Neural cell (in vitro differentiated cells): Measurements from ENCODE around the gene ITGB6. TPM values are rescaled to one million over a fixed set of nuclear protein-coding genes. Genes with fewer than 3 reads are reported as not detected.
"Not testable (repeated sequence)": the region's sequence is repeated elsewhere in the genome, so short reads cannot be mapped to it uniquely, and the experiment has no call there.

Experiments used
- H2AFZ ChIP-seq: fragments of 200-600, 300-800 bp; sonication (generic), shearing (Covaris generic); 2 replicates; pipeline ENCODE4 v1.6.0; 2014; ENCODE audit warnings: low read depth, mild to moderate bottlenecking, antibody characterized with exemption, low read length, moderate library complexity
- H3F3A ChIP-seq: fragments of 200-600 bp; shearing (Covaris generic); 2 replicates; pipeline ENCODE4 v1.6.1; 2016; ENCODE audit warnings: mild to moderate bottlenecking, moderate library complexity, mixed read lengths, antibody characterized with exemption, low read length; ENCODE audit not compliant: insufficient read depth, poor library complexity, severe bottlenecking
- H3K27ac ChIP-seq: fragments of 200-600, 300-800 bp; sonication (generic), shearing (Covaris generic); 2 replicates; pipeline ENCODE4 v1.5.1; 2014; ENCODE audit warnings: mild to moderate bottlenecking, low read length, moderate library complexity
- H3K27me3 ChIP-seq: fragments of 300-800, 200-600 bp; sonication (generic), shearing (Covaris generic); 2 replicates; pipeline ENCODE4 v1.6.0; 2014; ENCODE audit warnings: mild to moderate bottlenecking, low read depth, low read length, moderate library complexity; ENCODE audit not compliant: insufficient read depth
- H3K36me3 ChIP-seq: fragments of 300-800, 200-600 bp; sonication (generic), shearing (Covaris generic); 2 replicates; pipeline ENCODE4 v1.5.1; 2014; ENCODE audit warnings: mild to moderate bottlenecking, antibody characterized with exemption, low read length, moderate library complexity; ENCODE audit not compliant: insufficient read depth
- H3K4me2 ChIP-seq: fragments of 300-800, 200-600 bp; sonication (generic), shearing (Covaris generic); 2 replicates; pipeline ENCODE4 v1.6.0; 2014; ENCODE audit warnings: mild to moderate bottlenecking, low read length
- H3K4me3 ChIP-seq: fragments of 300-800, 200-600 bp; sonication (generic), shearing (Covaris generic); 2 replicates; pipeline ENCODE4 v1.5.1; 2014; ENCODE audit warnings: mild to moderate bottlenecking, low read length, moderate library complexity
- H3K79me2 ChIP-seq: fragments of 200-600 bp; shearing (Covaris generic); replicated peaks from 2 replicates; pipeline ENCODE4 v1.6.0; 2014; ENCODE audit warnings: mild to moderate bottlenecking, low read length, moderate library complexity; ENCODE audit not compliant: insufficient read depth
- H3K9ac ChIP-seq: fragments of 300-800, 200-600 bp; sonication (generic), shearing (Covaris generic); 2 replicates; pipeline ENCODE4 v1.6.1; 2016; ENCODE audit warnings: mild to moderate bottlenecking, low read length, mixed read lengths
- H3K9me2 ChIP-seq: fragments of 200-600 bp; shearing (Covaris generic); 2 replicates; pipeline ENCODE4 v1.6.1; 2016; ENCODE audit warnings: mild to moderate bottlenecking, low read length, mixed read lengths; ENCODE audit not compliant: insufficient read depth
- H3K9me3 ChIP-seq: fragments of 200-600, 300-800 bp; sonication (generic), shearing (Covaris generic); 2 replicates; pipeline ENCODE4 v1.6.1; 2016; ENCODE audit warnings: mild to moderate bottlenecking, mixed run types, low read length, moderate library complexity, mixed read lengths
- H4K20me1 ChIP-seq: fragments of 200-600 bp; shearing (Covaris generic); 2 replicates; pipeline ENCODE4 v1.6.1; 2016; ENCODE audit warnings: mild to moderate bottlenecking, mixed run types; ENCODE audit not compliant: insufficient read depth
- EP300 ChIP-seq: fragments of 450-650 bp; conservative IDR thresholded peaks from 2 replicates; pipeline ENCODE4 v1.6.1; 2014; ENCODE audit warnings: antibody characterized with exemption, mild to moderate bottlenecking, moderate library complexity; ENCODE audit not compliant: poor library complexity, severe bottlenecking
- EZH2 ChIP-seq: fragments of 200-600, 300-800 bp; shearing (Covaris generic), sonication (generic); IDR thresholded peaks from 2 replicates; pipeline ENCODE4 v1.6.1; 2014; ENCODE audit warnings: antibody characterized with exemption, low read length, borderline replicate concordance, mild to moderate bottlenecking; ENCODE audit not compliant: insufficient read depth, poor library complexity, severe bottlenecking
- MXI1 ChIP-seq: fragments of 450-650 bp; conservative IDR thresholded peaks from 2 replicates; pipeline ENCODE4 v1.6.1; 2014; ENCODE audit warnings: antibody characterized with exemption, mild to moderate bottlenecking; ENCODE audit not compliant: poor library complexity, severe bottlenecking
- POLR2AphosphoS5 ChIP-seq: IDR thresholded peaks from 2 replicates; pipeline ENCODE4 v1.6.1; 2012
- RAD21 ChIP-seq: fragments of 450-650 bp; conservative IDR thresholded peaks from 2 replicates; pipeline ENCODE4 v1.6.1; 2014; ENCODE audit warnings: antibody characterized with exemption, mild to moderate bottlenecking, moderate library complexity
- SMC3 ChIP-seq: fragments of 450-650 bp; conservative IDR thresholded peaks from 2 replicates; pipeline ENCODE4 v1.6.1; 2014; ENCODE audit warnings: antibody characterized with exemption, mild to moderate bottlenecking, moderate library complexity; ENCODE audit not compliant: poor library complexity
- TAF1 ChIP-seq: IDR thresholded peaks from 2 replicates; pipeline ENCODE4 v1.6.1; 2012; ENCODE audit warnings: low read depth
- polyA plus RNA-seq: library from polyadenylated mRNA; depleted of rRNA; stranded (reverse); fragments of >200 nt; gene quantifications from 2 replicates; pipeline ENCODE4 v1.2.3, GENCODE V29; 2014
- TF ChIP-seq, protein P1 (sequence below): fragments of 450-650 bp; IDR thresholded peaks from 2 replicates; pipeline ENCODE4 v1.5.1; 2014; ENCODE audit warnings: antibody characterized with exemption, mild to moderate bottlenecking, moderate library complexity; ENCODE audit not compliant: poor library complexity, severe bottlenecking
- TF ChIP-seq, protein P2 (sequence below): IDR thresholded peaks from 2 replicates; pipeline ENCODE4 v1.6.1; 2012; ENCODE audit warnings: borderline replicate concordance

The ITGB6 gene
- polyA plus RNA-seq, 1 donor from 2014 or later, result 8.3 TPM

DNA sequence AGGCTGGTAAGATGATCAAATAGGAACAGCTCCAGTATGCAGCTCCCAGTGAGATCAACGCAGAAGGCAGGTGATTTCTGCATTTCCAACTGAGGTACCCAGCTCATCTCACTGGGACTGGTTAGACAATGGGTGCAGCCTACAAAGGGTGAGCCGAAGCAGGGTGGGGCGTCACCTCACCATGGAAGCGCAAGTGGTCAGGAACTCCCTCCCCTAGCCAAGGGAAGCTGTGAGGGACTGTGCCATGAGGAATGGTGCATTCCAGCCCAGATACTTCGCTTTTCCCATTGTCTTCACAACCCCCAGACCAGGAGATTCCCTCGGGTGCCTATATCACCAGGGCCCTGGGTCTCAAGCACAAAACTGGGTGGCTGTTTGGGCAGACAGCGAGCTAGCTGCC lies 19.4 kb downstream of the ITGB6 start:
- not testable (repeated sequence) for H3K79me2 ChIP-seq, H3K9me2 ChIP-seq, H4K20me1 ChIP-seq, H3F3A ChIP-seq, H3K9ac ChIP-seq, H2AFZ ChIP-seq, H3K36me3 ChIP-seq, H3K27me3 ChIP-seq, H3K4me3 ChIP-seq, H3K9me3 ChIP-seq, H3K4me2 ChIP-seq
- peak overlapping the region; percentile 49 for H3K27ac ChIP-seq

DNA sequence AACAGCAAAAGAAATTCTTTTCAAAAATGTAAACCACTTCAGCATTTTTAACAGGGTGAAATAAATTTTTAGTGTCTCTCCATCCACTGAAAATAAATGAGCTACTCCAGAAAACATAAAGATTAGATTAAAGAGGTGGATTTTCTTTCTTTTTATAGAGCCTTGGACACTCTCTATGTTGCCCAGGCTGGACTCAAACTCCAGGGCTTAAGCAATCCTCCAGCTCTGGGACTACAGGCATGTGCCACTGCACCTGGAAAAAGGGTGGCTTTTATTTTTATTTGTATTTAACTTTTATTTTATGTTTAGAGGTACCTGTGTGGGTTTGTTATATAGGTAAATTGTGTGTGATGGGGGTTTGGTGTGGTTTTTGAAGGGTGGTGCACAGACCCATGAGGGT lies 19.9 kb downstream of the ITGB6 start:
- Histone ChIP-seq H2AFZ (no peak overlapping the region), H3K27ac (peak overlapping the region; percentile 49), H3K9ac (no peak overlapping the region), H3K4me2 (no peak overlapping the region), H3K4me3 (no peak overlapping the region), H3K79me2 (no peaks in the 10 kb centered on the region), H3K27me3 (no peaks in the 10 kb centered on the region), H3F3A (no peaks in the 10 kb centered on the region), H3K36me3 (no peaks in the 10 kb centered on the region), H4K20me1 (no peaks in the 10 kb centered on the region), H3K9me3 (no peaks in the 10 kb centered on the region), H3K9me2 (no peaks in the 10 kb centered on the region)
- TF ChIP-seq EP300 (no peak), MXI1 (no peak), POLR2AphosphoS5 (no peak)

DNA sequence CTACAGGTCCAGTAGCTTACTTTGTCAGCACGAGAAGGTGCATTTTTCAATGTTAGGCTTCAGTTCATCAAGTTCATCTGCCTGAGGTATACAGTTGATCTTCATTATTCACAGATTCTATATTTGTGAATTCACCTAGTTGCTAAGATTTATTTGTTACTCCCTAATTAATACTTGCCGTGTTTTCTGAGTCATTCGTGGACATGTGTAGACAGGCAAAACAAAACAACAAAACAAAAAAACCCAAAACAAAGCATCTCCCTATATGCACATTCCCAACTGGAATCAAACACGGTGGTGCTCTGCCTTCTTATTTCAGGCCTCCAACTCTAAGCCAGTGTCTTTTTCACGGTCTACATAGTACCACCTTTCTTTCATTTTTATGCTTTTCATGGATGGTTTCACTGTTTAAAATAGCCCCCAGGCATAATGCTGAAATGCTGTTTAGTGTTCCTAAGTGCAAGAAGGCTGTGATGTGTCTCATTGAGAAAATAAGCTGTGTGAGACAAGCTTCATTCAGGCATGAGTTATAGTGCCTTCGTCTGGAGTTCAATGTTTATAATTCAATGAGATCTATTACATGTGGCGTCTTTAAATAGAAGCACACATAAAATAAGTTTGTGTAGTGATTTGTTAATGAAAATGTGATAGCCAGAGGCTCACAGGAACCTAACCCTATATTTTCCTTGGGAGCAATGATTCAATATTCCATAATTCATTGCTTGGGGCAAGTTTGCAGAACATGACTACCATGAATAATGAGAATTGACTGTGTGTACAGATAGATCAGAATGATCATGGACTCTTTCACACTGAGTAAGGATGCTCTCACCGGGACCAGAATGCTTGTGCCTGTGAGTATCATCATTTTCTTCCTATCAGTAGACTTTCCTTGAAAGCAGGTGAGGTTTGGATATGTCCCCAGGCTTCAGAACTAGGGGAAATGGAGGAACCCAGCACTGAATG lies 24.6 kb downstream of the ITGB6 start:
- Histone ChIP-seq H3K4me2 (no peak overlapping the region), H3K9me3 (no peaks in the 10 kb centered on the region), H3K27ac (no peak overlapping the region), H4K20me1 (no peaks in the 10 kb centered on the region), H3F3A (no peaks in the 10 kb centered on the region), H2AFZ (no peak overlapping the region), H3K9me2 (no peaks in the 10 kb centered on the region), H3K79me2 (no peaks in the 10 kb centered on the region), H3K27me3 (no peaks in the 10 kb centered on the region), H3K4me3 (no peak overlapping the region), H3K36me3 (no peaks in the 10 kb centered on the region), H3K9ac (no peak overlapping the region)
- TF ChIP-seq EZH2, result no peak
- TF ChIP-seq, protein P1, sequence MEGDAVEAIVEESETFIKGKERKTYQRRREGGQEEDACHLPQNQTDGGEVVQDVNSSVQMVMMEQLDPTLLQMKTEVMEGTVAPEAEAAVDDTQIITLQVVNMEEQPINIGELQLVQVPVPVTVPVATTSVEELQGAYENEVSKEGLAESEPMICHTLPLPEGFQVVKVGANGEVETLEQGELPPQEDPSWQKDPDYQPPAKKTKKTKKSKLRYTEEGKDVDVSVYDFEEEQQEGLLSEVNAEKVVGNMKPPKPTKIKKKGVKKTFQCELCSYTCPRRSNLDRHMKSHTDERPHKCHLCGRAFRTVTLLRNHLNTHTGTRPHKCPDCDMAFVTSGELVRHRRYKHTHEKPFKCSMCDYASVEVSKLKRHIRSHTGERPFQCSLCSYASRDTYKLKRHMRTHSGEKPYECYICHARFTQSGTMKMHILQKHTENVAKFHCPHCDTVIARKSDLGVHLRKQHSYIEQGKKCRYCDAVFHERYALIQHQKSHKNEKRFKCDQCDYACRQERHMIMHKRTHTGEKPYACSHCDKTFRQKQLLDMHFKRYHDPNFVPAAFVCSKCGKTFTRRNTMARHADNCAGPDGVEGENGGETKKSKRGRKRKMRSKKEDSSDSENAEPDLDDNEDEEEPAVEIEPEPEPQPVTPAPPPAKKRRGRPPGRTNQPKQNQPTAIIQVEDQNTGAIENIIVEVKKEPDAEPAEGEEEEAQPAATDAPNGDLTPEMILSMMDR, result no peak
- no peak for TF ChIP-seq SMC3
- TF ChIP-seq POLR2AphosphoS5, result no peak
- no peak for TF ChIP-seq MXI1
- TF ChIP-seq EP300, result no peak
- TF ChIP-seq TAF1, result no peak
- TF ChIP-seq, protein P2, sequence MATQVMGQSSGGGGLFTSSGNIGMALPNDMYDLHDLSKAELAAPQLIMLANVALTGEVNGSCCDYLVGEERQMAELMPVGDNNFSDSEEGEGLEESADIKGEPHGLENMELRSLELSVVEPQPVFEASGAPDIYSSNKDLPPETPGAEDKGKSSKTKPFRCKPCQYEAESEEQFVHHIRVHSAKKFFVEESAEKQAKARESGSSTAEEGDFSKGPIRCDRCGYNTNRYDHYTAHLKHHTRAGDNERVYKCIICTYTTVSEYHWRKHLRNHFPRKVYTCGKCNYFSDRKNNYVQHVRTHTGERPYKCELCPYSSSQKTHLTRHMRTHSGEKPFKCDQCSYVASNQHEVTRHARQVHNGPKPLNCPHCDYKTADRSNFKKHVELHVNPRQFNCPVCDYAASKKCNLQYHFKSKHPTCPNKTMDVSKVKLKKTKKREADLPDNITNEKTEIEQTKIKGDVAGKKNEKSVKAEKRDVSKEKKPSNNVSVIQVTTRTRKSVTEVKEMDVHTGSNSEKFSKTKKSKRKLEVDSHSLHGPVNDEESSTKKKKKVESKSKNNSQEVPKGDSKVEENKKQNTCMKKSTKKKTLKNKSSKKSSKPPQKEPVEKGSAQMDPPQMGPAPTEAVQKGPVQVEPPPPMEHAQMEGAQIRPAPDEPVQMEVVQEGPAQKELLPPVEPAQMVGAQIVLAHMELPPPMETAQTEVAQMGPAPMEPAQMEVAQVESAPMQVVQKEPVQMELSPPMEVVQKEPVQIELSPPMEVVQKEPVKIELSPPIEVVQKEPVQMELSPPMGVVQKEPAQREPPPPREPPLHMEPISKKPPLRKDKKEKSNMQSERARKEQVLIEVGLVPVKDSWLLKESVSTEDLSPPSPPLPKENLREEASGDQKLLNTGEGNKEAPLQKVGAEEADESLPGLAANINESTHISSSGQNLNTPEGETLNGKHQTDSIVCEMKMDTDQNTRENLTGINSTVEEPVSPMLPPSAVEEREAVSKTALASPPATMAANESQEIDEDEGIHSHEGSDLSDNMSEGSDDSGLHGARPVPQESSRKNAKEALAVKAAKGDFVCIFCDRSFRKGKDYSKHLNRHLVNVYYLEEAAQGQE, result no peak
- no peak for TF ChIP-seq RAD21
